HG03558 (cell line): Measurements from ENCODE around the gene SH2D5.
"Not testable (repeated sequence)": the region's sequence is repeated elsewhere in the genome, so short reads cannot be mapped to it uniquely, and the experiment has no call there.

Experiments used
- ATAC-seq: cut with Tn5 transposase; IDR thresholded peaks from one replicate; pipeline ENCODE4 v1.9.1; 2021; ENCODE audit warnings: moderate number of reproducible peaks; ENCODE audit not compliant: unreplicated experiment; ENCODE audit errors: extremely low read depth

SH2D5 gene

DNA sequence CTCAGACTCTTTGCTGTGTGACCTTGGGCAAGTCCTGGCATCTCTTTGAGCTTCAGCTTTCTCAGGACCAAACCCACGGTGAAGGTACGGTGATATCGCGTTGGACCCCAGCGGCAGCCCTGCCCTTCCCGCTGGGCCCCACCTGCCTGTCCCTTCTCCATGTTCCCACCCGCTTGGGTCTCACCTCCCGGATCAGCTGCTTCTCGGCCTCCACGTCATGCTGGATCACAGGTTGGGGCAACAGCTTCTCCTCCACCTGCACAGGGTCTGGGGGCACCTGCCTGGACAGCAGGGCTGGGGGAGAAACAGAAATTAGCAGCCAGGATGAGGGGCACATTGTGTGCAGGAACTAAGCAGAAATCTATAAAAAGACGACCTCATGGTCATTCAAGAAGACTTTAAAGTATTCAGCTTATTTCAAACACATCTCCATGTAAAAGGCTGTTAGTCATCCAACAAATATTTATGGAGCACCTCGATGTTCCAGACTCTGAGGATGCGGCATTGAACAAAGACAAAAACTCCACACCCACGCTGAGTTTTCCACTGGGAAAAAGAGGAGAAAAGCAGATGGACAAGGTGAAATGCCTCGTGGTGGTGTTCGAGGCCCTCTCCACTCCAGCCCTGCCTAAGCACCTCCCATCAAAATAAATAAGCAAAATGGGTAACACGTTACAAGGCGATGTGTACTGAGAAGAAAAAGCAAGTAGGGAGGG, 34.1 kb downstream of the SH2D5 start:
- no peak for ATAC-seq

DNA sequence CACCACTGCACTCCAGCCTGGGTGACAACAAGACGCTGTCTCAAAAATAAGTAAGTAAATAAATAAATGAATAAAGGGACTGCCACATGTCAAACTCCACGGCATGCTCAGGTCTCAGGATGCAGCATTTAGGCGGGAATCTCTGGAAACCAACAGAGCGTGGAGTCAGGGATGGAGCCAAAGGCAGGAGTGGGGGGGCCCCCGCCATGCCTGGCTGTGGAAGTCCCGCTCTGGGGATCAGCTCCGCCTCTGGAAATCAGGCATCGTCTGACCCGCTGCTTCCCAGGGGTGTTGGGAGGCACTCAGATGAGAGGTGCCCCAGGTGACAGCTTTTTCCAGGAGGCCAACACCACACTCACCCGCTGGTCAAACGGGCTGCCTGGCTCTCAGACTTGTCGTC, 34.9 kb downstream of the SH2D5 start:
- no peak for ATAC-seq

DNA sequence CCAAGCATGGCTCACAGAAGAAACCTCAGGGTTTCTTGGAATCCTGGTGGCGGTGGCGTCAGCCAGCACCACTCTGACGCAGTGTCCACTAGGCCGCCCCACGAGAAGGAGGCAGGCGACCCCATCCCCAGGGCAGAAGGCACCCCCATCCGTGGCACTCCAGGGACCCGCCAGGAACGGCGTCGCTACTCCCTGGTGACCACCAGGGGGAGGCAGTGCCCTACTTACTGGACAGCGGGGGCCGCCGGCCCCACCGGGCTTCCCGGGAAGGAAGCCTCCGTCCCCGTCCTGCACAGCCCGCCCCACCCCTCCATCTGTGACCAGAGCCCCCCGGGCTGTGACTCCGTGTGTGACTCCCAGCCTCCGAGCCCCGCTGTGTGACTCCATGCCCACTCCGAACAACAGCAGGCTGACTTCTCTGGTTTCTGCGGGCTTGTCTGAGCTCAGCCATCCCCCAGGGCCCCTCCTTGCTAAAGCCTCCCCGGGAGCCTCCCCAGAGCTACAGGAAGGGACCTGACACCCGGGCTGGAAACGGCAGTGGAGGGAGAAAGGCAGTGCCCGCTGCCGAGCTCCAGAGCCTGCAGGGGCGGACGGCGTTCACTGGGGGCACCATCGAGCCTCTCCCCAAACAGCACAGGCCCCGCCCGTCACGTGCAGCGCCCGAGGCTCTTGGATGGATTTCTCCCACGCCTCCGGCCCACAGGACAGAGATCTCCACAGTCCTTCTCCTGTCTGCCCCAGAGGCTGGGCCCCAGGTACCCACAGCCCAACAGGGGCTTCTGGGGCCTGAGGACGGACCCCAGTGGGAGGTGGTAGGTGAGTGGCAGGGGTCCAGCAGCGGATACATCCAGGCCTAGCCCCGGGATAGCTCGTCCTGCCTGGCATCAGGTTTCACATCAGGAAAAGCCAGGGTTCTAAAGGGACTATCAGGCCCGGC, 35.8 kb downstream of the SH2D5 start:
- ATAC-seq, result no peak

DNA sequence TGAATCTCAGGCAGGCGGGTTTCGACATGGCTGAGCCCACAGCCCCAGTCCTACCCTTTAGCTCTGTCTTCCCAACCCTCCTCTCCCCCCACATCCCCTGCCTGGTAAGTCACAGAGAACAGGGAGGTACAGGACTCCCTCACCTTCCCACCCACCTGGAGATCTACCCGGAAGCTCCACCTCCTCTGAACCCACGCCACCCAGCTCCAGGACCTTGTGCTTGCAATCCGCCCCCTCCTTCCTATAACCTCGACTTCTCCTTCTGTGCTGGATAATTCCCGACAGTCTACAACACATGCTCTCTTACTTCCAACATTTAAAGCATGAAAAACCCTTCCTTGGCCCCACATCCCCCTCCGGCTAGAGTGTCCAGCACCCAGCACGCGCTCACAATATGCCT, 37.0 kb downstream of the SH2D5 start:
- ATAC-seq, result no peak

DNA sequence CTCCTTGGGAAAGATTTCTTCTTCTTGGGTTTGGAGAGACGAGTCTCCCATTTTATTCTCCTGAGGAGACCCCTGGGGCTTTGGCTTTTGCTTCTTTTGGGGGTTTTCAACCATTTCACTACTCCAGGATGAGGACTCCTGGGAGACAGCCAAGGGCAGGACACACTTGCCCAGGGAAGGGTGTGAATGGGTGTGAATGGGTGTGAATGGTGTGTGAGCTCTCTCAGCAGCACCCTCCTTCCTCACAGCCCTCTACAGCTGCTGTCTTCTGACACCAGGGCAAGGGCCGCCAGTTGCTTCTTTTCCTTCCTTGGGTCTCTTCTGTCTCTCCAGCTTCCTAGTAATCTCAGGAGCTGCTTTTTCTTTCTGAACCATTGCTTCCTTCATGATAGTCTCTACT, 38.9 kb downstream of the SH2D5 start:
- no peak for ATAC-seq

DNA sequence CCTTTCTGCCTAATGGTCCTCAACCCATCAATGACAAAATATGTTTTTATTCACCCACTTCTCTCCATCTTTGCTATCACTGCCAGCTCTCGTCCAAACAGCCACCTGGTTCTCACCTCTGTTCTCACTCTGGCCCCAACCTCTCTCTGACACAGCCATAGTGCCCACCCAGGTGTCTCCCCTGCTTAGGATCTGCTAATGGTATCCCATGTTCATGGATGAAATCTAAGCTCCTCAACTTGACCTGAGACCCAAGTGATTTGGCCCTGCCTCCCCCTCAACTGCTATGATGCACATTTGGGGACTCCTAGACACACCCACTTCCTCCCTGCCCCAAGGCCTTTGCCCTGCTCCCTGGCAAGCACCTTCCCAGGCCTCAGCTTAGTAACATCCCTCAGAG, 40.6 kb downstream of the SH2D5 start:
- no peak for ATAC-seq

DNA sequence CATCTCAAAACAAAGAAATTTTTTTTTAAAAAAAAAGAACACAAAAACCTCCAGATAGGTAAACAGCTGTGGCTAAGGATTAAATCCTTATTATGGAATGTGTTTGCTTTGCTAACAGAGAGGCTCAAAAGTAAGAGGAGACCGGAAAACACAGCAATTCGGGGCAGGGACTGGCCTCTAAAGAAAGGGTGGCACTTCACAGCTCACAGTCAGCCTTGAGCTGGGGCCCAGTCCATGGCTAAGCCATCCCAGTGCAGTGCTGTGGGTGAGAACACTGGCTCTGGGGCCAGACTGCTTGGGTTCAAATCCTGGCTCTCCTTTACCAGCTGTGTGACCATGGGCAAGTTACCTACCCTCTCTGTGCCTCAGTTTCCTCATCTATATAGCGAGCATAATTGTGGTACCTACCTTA, 42.9 kb downstream of the SH2D5 start:
- no peak for ATAC-seq

DNA sequence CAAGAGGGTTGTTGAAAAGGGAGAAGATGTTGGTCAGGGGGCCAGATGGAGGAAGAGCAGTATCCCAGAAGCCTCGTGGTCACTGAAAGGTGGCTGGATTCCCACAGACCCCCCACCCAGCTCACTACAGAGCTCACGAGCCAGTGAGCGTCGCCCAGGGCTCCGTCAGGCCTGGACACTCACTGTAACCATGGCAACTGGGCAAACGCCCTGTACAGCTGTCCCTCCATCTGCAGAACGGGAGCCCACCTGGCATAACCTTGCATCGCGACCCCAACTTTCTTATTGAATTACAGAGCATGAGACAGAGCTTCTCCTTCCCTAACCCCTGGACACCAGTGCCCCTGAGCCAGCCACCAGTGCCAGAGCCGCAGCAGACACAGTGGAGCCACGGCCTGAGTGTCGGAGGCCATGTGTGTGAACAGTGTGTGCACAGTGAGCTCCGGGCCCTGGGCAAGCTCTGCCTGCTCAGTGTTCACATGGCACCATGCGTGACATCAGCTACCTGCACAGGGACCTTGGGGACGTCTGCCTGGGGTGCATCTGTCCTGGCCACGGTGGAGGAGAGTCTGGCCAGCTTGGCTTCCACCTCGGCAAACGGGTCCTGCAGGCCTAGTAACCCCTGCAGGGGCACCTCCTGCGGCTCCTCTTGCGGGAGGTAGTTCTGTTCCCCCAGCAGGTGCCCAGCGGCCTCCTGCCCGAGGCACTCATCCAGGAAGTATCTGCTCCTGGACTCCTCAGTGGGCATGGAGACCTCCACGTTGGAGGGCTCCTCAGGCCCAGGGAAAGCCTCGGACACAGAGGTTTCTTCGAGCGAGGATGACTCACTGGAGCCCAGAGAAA, 45.4 kb downstream of the SH2D5 start:
- ATAC-seq, result no peak

DNA sequence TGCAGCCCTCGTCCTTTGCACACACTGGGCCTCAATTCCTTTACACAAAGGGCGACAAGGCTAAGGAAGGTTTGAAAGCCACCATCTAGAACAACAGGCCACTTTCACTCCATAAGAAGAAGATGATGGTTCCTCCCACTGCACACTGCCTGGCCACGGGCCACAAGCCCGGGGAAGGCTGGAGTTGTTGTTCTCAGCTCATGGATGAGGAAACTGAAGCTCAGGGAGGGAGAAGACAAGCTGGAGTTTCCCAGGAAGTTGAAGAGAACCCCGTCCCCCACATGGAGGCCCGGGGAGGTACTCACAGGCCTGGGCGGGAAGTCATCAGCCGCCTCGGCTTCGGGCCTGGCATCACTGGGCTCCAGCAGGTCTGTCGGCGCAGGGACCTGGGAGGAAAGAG, 46.8 kb downstream of the SH2D5 start:
- no peak for ATAC-seq

DNA sequence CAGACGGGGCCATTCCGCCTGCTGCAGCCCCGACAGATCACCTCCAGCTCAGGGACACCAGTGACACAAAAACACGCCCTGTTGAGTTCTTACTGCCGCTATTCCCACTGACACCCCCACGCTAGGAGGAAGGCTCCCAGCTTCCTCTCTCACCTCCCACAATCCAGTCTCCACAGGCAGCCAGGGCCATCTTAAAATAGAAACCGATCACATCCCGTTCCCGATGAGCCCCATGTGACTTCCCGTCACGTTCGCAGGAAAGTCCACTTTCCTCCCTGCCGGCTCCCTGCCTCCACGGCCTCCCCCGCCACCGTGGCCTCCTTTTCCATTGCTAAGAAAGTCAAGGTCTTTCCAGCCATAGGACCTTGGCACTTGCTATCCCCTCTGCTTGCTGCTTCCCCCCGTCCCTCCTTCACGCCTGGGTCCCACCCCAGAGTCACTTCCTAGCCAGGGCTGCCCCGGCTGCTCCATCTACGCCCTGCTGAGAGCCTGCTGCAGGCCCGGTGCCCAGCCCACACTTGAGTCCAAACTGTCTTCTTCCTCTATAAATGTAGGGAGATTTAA, 47.3 kb downstream of the SH2D5 start:
- no peak for ATAC-seq

DNA sequence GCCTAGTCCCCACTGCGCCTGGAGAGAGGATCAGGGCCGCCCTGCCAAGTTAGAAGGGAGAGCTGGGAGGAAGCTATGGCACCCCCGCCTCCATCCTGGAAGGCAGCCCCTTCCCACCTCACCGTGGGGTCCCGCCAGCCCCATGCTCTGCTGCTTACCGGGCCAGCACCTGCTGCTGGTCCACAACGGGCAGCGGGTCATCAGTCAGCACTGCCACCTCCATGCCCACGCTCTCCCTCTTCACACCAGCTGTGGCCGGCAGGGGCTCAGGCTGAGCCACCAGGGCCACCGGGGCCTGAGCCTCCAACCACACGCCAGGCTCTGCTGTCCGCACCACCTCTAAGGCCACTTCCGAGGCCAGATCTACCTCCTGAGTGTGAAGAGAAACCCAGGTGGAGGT, 47.9 kb downstream of the SH2D5 start:
- no peak for ATAC-seq

DNA sequence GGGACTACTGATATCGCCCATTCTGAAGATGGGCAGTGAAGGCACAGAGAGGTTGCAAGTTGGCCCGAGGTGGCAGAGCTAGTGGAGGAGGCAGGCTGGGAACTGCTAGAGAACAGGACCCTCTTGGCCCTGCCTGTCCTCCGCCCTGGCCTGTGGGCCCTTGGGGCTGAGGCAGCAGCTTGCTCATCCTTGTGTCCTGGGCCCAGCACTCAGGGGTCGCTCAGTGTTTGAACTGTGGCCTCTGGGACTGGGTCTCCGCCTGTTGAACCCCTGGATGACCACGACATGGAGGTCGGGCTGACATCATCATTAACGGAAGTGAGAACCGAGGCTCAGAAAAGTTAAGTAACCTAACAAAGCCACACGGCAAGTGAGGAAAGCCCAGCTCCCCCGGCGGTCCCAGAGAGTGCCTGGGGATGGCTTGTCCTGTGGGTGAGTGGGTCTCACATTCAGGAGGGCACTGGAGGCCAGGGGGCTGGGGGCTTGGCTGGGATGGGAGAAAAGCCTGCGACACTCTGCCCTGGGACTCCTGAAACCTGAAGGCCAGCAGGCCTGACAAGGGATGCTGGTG, 48.4 kb downstream of the SH2D5 start:
- ATAC-seq, result no peak

DNA sequence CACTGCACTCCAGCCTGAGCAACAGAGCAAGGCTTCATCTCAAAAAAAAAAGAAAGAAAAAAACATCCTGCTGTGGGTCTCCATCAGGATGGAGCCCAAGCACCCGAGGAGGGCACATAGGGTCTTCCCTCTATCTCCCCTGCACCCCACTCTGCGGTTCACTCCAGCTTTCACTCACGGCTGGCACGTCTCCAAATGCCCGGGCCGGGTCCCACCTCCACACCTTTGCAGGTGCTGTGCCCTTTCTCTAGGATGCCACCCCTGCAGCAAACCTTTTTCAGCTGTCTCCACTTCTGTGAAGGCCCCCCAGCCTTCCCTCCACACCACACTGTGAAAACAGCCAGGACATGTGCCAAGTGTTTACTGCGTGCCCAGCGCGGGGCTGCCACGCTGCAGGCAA, 48.9 kb downstream of the SH2D5 start:
- no peak for ATAC-seq

DNA sequence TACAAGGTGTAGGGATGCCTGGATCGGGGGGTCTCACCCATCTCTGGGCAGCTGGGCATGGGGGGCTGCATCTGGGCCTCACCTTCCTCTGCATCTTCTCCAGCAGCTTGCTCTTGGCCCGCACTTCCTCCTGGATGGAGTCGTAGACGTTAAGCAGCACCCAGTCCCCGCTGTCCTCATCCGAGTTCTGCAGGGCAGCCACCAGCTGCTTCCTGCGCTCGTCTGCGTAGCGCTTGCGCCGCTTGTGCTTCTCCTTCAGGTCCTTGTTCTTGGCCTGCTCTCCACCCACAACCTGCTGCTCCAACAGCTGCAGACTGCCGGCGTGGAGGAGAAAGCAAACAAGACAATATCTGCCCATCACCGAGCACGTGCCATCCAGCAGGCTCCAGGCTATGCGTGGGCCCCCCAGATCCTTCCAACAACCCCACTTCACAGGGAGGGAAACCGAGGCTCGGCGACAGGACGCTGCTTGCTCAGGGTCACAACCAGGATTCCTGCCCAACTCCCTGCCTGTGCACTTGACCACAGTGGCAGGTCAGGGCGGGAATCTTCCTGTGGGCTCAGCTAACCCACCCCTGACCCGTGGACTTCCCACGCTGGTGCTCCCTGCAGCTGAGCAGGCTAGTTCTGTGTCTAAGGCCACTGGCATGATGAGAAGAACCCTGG, 49.8 kb downstream of the SH2D5 start:
- ATAC-seq, result no peak

DNA sequence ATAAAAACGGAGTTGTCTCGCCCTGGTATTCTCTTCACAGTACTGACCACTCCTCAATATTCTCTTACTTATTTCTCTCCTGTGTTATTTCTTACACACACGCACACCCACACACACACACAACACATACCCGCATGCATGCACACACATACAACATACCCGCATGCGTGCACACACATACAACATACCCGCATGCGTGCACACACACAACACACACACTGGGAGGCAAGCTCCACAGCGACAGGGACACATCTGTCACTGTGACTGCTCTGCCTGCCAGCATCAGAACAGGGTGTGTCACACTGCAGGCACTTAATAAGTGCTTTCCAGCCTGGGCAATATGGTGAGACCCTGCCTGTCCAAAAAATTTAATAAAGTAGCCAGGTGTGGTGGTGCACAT, 50.5 kb downstream of the SH2D5 start:
- no peak for ATAC-seq

DNA sequence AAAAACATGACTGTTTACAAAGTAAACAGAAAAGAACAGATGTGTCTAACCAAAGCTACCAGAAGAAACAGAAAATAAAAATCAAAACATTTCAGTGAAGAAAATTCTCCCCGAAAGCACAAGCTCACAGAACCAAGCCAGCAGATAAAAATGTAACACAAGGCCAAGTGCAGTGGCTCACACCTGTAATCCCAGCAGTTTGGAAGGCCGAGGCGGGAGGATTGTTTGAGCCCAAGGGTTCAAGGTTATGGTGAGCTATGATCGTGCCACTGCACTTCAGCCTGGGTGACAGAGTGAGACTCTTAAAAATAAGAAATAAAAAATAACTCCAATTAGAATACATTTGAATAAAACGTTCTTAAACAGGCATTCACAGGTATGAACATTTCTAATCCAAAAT, 52.2 kb downstream of the SH2D5 start:
- no peak for ATAC-seq

DNA sequence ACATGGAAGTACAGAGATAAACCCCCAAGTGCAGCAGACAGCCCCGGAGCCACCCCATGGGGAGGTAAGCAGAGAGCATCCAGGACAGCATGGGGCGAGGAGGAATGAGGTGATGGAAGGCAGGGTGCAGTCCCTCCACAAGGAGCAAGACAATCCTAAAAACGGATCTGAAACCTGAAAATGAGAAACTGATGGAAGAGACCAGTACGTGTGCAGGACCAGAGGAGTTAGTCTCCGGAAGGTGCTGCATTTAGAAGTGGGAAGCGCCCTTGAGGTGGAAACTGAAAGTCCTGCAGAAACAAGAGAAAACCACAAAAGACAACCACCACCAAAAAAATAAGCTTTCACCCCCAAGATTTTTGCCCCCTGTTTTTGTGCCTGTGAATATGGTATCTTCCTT, 53.9 kb downstream of the SH2D5 start:
- ATAC-seq, result no peak

DNA sequence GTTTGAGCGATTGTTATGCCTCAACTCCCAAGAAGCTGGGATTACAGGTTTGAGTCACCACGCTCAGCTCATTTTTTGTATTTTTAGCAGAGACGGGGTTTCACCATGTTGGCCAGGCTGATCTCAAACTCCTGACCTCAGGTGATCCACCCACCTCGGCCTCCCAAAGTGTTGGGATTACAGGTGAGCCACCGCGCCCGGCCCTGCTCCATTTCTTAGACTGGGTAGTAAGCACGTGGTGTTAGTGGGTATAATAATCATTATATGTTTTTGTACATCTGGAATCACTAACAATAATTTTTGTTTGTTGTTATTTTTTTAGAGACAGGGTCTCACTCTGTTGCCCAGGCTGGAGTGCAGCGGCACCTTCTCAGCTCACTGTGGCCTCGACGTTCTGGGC, 58.9 kb downstream of the SH2D5 start:
- ATAC-seq, result not testable (repeated sequence)

DNA sequence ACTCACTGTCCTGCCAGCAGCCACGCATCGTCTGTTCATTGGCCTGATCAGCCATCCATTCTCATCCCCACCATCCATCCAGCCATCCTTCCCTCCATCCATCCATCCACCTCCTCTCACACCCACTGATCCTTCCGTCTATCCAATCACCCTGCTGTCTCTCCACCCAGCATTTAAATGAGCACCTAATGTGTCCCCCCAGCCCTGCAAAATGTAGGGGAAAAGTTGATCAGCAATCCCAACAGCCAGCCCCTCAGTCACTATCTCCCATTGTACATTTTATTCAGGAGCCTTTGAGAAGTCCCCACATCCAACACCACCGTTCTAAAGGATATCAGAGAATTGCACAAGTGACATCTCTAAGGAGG, 60.3 kb downstream of the SH2D5 start:
- no peak for ATAC-seq

DNA sequence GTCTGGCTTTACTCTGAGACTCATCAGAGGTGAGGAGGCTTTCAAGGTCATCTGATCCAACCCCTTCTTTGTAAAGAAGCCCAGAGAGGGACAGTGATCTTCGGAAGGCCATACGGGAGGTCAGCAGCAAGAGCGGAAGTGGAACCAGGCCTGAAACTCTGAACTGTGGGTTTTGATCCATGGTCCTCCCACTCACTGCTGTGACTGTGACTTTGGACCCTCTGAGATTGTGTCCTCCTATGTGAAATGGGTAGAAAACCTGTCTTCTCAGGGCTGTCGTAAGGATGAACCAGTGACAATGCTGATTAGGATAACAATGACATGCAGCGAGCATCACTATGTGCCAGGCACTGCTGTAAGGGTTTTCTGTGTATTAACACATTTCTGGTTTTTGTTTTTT, 61.6 kb downstream of the SH2D5 start:
- ATAC-seq, result no peak
